GM23248 (cell line): ENCODE measurements around the gene AMH.

Experiments used
- EZH2 ChIP-seq: fragments of 200-600 bp; sonication (generic); IDR thresholded peaks from 2 replicates; pipeline ENCODE4 v1.6.1; 2018; ENCODE audit warnings: antibody characterized with exemption, mild to moderate bottlenecking; ENCODE audit not compliant: insufficient read depth, poor library complexity, severe bottlenecking
- EZH2phosphoT487 ChIP-seq: fragments of 200-600 bp; sonication (generic); IDR thresholded peaks from 2 replicates; pipeline ENCODE4 v1.6.1; 2018; ENCODE audit warnings: antibody characterized with exemption, moderate library complexity, mild to moderate bottlenecking, low read depth; ENCODE audit not compliant: insufficient read depth

- no peak for TF ChIP-seq EZH2
- no peak for TF ChIP-seq EZH2phosphoT487
These were observed 42.1 kb upstream of the AMH start for GRCh38 chr19:2207008-2207407.
